GM15510 (cell line): ENCODE results near the gene ADCY10.

Source experiments
- POLR2A ChIP-seq: IDR thresholded peaks from 3 replicates; pipeline ENCODE4 v1.6.1; 2011; ENCODE audit warnings: borderline replicate concordance; ENCODE audit not compliant: insufficient read length; ENCODE audit errors: extremely low read depth

The ADCY10 gene

DNA sequence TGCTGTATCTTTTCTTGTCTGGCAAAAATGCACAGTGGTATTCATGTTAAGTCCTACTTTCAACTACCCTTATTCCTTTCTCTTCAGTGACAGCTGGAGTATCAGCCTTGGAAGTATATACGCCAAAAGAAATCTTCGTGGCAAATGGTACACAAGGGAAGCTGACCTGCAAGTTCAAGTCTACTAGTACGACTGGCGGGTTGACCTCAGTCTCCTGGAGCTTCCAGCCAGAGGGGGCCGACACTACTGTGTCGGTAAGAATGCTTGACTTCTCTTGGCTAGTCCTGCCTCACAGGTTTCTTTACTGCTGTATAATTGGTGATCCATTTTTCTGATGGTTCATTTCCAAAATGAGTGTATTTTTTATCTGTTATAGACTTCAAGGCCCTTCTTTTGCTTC is 148.4 kb downstream of the ADCY10 start:
- TF ChIP-seq POLR2A, result no peak

DNA sequence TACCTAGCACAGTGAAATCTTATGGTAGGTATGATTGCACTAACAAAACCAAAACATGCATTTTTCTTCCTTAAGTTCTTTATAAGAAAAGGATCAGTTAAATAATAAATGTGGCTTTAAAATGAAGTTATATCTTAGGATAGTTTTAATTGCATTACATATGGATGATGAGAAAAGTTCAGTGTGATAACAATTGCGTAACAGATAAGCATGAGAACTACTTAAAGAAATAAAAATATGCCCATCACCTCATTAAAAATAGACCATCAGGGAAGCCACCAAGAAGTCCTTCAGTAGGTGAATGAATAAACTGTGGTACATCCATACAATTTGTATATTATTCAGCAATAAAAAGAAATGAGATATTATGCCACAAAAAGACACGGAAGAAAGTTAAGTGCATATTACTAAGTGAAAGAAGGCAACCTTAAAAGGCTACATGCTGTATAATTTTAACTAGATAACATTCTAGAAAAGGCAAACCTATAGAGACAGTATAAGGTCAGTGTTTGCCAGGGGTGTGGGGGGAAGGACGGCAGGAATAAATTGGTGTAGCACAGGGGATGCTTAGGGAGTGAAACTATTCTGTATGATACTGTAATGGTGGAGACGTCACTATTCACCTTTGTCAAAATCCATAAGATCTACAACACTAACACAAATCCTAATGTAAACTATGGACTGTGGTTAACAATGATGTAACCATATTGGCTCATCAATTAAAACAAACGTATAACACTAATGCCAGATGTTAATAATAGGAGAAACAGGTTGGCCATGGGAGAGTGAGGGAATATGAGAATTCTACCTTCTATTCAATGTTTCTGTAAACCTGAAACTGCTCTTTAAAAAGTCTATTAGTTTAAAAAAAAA is 149.2 kb downstream of the ADCY10 start:
- no peak for TF ChIP-seq POLR2A

DNA sequence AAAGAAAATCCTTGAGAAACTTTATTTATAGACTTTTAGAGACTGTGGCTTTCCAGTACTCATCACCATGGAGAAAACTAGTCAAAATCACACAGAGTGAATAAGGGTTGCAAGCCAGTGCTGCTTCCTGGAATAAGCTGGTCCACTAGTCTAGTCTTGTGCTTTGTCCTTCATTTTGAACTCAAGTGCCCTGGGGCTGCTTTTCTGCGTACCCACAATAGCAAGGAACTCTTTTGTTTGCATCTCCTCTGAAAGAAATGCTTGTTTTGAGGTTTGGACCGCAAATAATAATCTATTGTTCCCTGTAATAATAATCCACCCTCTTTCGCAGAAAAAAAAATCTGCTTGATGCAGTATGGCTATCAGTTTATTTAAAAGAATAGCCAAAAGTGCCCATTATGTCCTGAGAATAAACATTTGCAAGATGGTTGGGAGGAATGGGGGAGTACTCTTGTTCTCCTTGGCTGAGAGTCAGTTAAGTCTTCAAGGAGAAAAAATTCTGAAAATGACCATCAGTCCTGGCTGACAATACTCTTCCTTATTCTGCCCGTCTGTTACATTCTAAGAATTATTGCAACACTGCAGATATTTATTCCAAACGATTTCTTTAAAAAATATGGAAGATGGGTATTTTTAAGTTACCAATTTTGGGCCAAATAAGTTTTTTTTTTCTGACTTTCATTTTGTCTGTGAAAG is 150.3 kb downstream of the ADCY10 start:
- no peak for TF ChIP-seq POLR2A

GRCh38 chr1:167762061-167762746 is 151.7 kb downstream of the ADCY10 start:
- TF ChIP-seq POLR2A, result no peak

GRCh38 chr1:167761400-167761799 is 152.5 kb downstream of the ADCY10 start:
- no peak for TF ChIP-seq POLR2A
